GM23338 (cell line): ENCODE results near the gene CEBPE. TPM values are rescaled to one million over a fixed set of nuclear protein-coding genes. Genes with fewer than 3 reads are reported as not detected.
A peak's percentile ranks its signal among the peaks of the same experiment; 100 is the strongest.

Source experiments
- ATAC-seq: fragments of 200-7000 bp; cut with Tn5 transposase; 3 replicates; pipeline ENCODE4 v1.9.1; 2020
- DNase-seq: peaks from one replicate; pipeline ENCODE4 v3.0.0-alpha.2; 2015; ENCODE audit warnings: low spot score
- H2AFZ ChIP-seq: fragments of 200-600 bp; sonication (generic); 2 replicates; pipeline ENCODE4 v1.8.0; 2016; ENCODE audit warnings: antibody characterized with exemption, mild to moderate bottlenecking, moderate library complexity
- H3F3A ChIP-seq: fragments of 200-600 bp; sonication (generic); replicated peaks from 2 replicates; pipeline ENCODE4 v1.8.0; 2017; ENCODE audit warnings: antibody characterized with exemption, mixed run types, low read depth
- H3K27ac ChIP-seq: fragments of 200-600 bp; sonication (generic); 2 replicates; pipeline ENCODE4 v1.6.1; 2016; ENCODE audit warnings: low read depth
- H3K27me3 ChIP-seq: fragments of 200-600 bp; sonication (generic); 2 replicates; pipeline ENCODE4 v1.8.0; 2016; ENCODE audit warnings: mild to moderate bottlenecking, mixed run types, moderate library complexity; ENCODE audit not compliant: insufficient read depth
- H3K36me3 ChIP-seq: fragments of 200-600 bp; sonication (generic); 2 replicates; pipeline ENCODE4 v1.8.0; 2016; ENCODE audit warnings: mild to moderate bottlenecking; ENCODE audit not compliant: insufficient read depth
- H3K4me1 ChIP-seq: fragments of 200-600 bp; sonication (generic); 2 replicates; pipeline ENCODE4 v1.8.0; 2016; ENCODE audit warnings: mild to moderate bottlenecking, moderate library complexity; ENCODE audit not compliant: insufficient read depth
- H3K4me2 ChIP-seq: fragments of 200-600 bp; sonication (generic); 2 replicates; pipeline ENCODE4 v1.7.1; 2017; ENCODE audit warnings: mixed run types
- H3K4me3 ChIP-seq: fragments of 200-600 bp; sonication (generic); 2 replicates; pipeline ENCODE4 v1.6.1; 2016; ENCODE audit warnings: mixed run types
- H3K79me2 ChIP-seq: fragments of 200-600 bp; sonication (generic); replicated peaks from 2 replicates; pipeline ENCODE4 v1.8.0; 2017; ENCODE audit warnings: mild to moderate bottlenecking; ENCODE audit not compliant: insufficient read depth
- H3K9me2 ChIP-seq: fragments of 200-600 bp; sonication (generic); 2 replicates; pipeline ENCODE4 v1.8.0; 2017; ENCODE audit not compliant: insufficient read depth
- H4K20me1 ChIP-seq: fragments of 200-600 bp; sonication (generic); replicated peaks from 2 replicates; pipeline ENCODE4 v1.8.0; 2017; ENCODE audit warnings: mild to moderate bottlenecking; ENCODE audit not compliant: insufficient read depth
- H3K27ac Mint-ChIP-seq: 2 replicates; pipeline ENCODE4 v1.8.0; 2020; ENCODE audit warnings: inconsistent platforms, mild to moderate bottlenecking, moderate library complexity, mixed read lengths
- H3K27me3 Mint-ChIP-seq: 3 replicates; pipeline ENCODE4 v1.8.0; 2022; ENCODE audit warnings: low read depth, mild to moderate bottlenecking, moderate library complexity, mixed read lengths, inconsistent platforms; ENCODE audit not compliant: insufficient read depth, poor library complexity
- H3K36me3 Mint-ChIP-seq: 3 replicates; pipeline ENCODE4 v1.8.0; 2021; ENCODE audit warnings: low read depth, mild to moderate bottlenecking, inconsistent platforms, moderate library complexity, mixed read lengths
- H3K4me1 Mint-ChIP-seq: 3 replicates; pipeline ENCODE4 v1.8.0; 2020; ENCODE audit warnings: mild to moderate bottlenecking, inconsistent platforms, mixed read lengths
- H3K4me3 Mint-ChIP-seq: 3 replicates; pipeline ENCODE4 v1.8.0; 2021; ENCODE audit warnings: moderate library complexity, mild to moderate bottlenecking, inconsistent platforms, mixed read lengths
- H3K9me3 Mint-ChIP-seq: 3 replicates; pipeline ENCODE4 v1.8.0; 2020; ENCODE audit warnings: moderate library complexity, mild to moderate bottlenecking, inconsistent platforms, mixed read lengths
- CREB1 ChIP-seq: fragments of 250-450 bp; sonication (Bioruptor Pico); IDR thresholded peaks from 2 replicates; pipeline ENCODE4 v1.5.0; 2020; ENCODE audit warnings: low read depth, mild to moderate bottlenecking, moderate library complexity
- EZH2phosphoT487 ChIP-seq: fragments of 200-600 bp; sonication (generic); IDR thresholded peaks from one replicate; pipeline ENCODE4 v1.8.1; 2018; ENCODE audit warnings: antibody characterized with exemption; ENCODE audit not compliant: unreplicated experiment
- JUNB ChIP-seq: IDR thresholded peaks from one replicate; pipeline ENCODE4 v1.6.1; 2016; ENCODE audit warnings: antibody characterized with exemption; ENCODE audit not compliant: unreplicated experiment
- NANOG ChIP-seq: IDR thresholded peaks from 2 replicates; pipeline ENCODE4 v1.6.1; 2016; ENCODE audit warnings: antibody characterized with exemption, borderline replicate concordance
- POLR2AphosphoS5 ChIP-seq: IDR thresholded peaks from 2 replicates; pipeline ENCODE4 v1.6.1; 2016; ENCODE audit warnings: antibody characterized with exemption, low read depth
- STAT1 ChIP-seq: IDR thresholded peaks from one replicate; pipeline ENCODE4 v1.6.1; 2016; ENCODE audit warnings: antibody characterized with exemption; ENCODE audit not compliant: unreplicated experiment
- ZNF114 ChIP-seq: fragments of 250-450 bp; sonication (Bioruptor Pico); IDR thresholded peaks from 2 replicates; pipeline ENCODE4 v1.5.0; 2020; ENCODE audit warnings: mild to moderate bottlenecking, moderate library complexity
- ZNF331 ChIP-seq: fragments of 250-450 bp; sonication (Bioruptor Pico); IDR thresholded peaks from 2 replicates; pipeline ENCODE4 v1.5.0; 2020; ENCODE audit warnings: low read depth, mild to moderate bottlenecking, moderate library complexity
- polyA plus RNA-seq: library from polyadenylated mRNA; unstranded; fragments of >200 nt; fragmentation: Nextera tagmentation; extraction: Ambion mirVana; gene quantifications from 2 replicates; pipeline ENCODE4 v1.2.1, GENCODE V29; 2016
- total RNA-seq: library from RNA; depleted of rRNA; stranded (reverse); fragments of >200 nt; shearing (Covaris generic); gene quantifications from 2 replicates; pipeline ENCODE4 v1.2.3, GENCODE V29; 2014
- TF ChIP-seq, protein P1 (sequence below): fragments of 250-450 bp; sonication (Bioruptor Pico); IDR thresholded peaks from 2 replicates; pipeline ENCODE4 v1.5.0; 2020; ENCODE audit warnings: mild to moderate bottlenecking, moderate library complexity
- TF ChIP-seq, protein P2 (sequence below), 2 experiments: fragments of 200-600 bp in 1 of 2; sonication (generic) in 1 of 2; conservative IDR thresholded peaks; 2 replicates each; pipeline versions ENCODE4 v1.5.1 to v1.6.1; 2016 to 2017; ENCODE audit warnings: antibody characterized with exemption in 2 of 2, low read depth in 2 of 2, mild to moderate bottlenecking in 2 of 2, moderate library complexity in 1 of 2
- TF ChIP-seq, protein P3 (sequence below): IDR thresholded peaks from 2 replicates; pipeline ENCODE4 v1.6.1; 2016; ENCODE audit warnings: antibody characterized with exemption
- TF ChIP-seq, protein P4 (sequence below): IDR thresholded peaks from one replicate; pipeline ENCODE4 v1.6.1; 2018; ENCODE audit warnings: antibody characterized with exemption; ENCODE audit not compliant: unreplicated experiment

The CEBPE gene
- total and polyA plus RNA-seq, 2 experiments from 2014 or later, result not detected

GRCh38 chr14:23074906-23075305, 44.1 kb downstream of the CEBPE start (continued):
- TF ChIP-seq, protein P1, sequence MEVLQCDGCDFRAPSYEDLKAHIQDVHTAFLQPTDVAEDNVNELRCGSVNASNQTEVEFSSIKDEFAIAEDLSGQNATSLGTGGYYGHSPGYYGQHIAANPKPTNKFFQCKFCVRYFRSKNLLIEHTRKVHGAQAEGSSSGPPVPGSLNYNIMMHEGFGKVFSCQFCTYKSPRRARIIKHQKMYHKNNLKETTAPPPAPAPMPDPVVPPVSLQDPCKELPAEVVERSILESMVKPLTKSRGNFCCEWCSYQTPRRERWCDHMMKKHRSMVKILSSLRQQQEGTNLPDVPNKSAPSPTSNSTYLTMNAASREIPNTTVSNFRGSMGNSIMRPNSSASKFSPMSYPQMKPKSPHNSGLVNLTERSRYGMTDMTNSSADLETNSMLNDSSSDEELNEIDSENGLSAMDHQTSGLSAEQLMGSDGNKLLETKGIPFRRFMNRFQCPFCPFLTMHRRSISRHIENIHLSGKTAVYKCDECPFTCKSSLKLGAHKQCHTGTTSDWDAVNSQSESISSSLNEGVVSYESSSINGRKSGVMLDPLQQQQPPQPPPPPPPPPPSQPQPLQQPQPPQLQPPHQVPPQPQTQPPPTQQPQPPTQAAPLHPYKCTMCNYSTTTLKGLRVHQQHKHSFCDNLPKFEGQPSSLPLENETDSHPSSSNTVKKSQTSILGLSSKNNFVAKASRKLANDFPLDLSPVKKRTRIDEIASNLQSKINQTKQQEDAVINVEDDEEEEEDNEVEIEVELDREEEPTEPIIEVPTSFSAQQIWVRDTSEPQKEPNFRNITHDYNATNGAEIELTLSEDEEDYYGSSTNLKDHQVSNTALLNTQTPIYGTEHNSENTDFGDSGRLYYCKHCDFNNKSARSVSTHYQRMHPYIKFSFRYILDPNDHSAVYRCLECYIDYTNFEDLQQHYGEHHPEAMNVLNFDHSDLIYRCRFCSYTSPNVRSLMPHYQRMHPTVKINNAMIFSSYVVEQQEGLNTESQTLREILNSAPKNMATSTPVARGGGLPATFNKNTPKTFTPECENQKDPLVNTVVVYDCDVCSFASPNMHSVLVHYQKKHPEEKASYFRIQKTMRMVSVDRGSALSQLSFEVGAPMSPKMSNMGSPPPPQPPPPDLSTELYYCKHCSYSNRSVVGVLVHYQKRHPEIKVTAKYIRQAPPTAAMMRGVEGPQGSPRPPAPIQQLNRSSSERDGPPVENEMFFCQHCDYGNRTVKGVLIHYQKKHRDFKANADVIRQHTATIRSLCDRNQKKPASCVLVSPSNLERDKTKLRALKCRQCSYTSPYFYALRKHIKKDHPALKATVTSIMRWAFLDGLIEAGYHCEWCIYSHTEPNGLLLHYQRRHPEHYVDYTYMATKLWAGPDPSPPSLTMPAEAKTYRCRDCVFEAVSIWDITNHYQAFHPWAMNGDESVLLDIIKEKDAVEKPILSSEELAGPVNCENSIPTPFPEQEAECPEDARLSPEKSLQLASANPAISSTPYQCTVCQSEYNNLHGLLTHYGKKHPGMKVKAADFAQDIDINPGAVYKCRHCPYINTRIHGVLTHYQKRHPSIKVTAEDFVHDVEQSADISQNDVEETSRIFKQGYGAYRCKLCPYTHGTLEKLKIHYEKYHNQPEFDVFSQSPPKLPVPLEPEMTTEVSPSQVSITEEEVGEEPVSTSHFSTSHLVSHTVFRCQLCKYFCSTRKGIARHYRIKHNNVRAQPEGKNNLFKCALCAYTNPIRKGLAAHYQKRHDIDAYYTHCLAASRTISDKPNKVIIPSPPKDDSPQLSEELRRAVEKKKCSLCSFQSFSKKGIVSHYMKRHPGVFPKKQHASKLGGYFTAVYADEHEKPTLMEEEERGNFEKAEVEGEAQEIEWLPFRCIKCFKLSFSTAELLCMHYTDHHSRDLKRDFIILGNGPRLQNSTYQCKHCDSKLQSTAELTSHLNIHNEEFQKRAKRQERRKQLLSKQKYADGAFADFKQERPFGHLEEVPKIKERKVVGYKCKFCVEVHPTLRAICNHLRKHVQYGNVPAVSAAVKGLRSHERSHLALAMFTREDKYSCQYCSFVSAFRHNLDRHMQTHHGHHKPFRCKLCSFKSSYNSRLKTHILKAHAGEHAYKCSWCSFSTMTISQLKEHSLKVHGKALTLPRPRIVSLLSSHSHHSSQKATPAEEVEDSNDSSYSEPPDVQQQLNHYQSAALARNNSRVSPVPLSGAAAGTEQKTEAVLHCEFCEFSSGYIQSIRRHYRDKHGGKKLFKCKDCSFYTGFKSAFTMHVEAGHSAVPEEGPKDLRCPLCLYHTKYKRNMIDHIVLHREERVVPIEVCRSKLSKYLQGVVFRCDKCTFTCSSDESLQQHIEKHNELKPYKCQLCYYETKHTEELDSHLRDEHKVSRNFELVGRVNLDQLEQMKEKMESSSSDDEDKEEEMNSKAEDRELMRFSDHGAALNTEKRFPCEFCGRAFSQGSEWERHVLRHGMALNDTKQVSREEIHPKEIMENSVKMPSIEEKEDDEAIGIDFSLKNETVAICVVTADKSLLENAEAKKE (CRISPR knock-in tag), result no peak
- TF ChIP-seq NANOG (no peak), CREB1 (CRISPR knock-in tag) (no peak), POLR2AphosphoS5 (no peak), JUNB (no peak), EZH2phosphoT487 (no peak)
- TF ChIP-seq, protein P2, sequence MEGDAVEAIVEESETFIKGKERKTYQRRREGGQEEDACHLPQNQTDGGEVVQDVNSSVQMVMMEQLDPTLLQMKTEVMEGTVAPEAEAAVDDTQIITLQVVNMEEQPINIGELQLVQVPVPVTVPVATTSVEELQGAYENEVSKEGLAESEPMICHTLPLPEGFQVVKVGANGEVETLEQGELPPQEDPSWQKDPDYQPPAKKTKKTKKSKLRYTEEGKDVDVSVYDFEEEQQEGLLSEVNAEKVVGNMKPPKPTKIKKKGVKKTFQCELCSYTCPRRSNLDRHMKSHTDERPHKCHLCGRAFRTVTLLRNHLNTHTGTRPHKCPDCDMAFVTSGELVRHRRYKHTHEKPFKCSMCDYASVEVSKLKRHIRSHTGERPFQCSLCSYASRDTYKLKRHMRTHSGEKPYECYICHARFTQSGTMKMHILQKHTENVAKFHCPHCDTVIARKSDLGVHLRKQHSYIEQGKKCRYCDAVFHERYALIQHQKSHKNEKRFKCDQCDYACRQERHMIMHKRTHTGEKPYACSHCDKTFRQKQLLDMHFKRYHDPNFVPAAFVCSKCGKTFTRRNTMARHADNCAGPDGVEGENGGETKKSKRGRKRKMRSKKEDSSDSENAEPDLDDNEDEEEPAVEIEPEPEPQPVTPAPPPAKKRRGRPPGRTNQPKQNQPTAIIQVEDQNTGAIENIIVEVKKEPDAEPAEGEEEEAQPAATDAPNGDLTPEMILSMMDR (conservative IDR thresholded peaks at IDR 0.05; ENCODE audit: low read depth in 2 of 2), result no peak

DNA sequence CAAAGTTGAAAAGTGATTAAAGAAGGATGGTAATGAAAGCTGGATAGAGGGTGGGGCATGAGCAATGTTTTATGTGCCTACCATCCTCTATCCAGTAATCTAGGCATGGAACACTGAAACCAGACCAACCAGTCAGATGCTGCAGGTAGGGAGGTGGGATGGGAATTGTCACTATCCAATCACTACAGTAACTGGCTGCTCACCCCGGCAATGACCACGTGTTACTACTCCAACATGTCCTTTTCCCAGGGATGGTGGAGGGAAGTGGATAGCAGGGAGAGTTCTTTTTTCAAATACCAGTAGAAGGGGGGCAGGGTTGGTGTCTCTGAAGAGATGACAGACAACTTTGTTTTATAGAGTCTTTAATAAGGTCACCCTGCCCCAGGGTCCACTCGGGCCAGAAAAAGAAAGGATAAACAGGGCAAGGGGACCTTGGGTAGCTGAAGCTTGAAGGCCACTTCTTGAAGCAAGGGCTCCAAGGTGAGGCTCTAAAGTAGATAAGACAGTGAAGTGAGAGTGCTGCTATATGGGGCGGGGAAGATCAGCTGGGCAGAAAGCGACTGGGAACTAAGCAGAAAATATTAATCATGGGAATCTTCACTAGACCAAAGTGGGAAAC, 47.0 kb downstream of the CEBPE start:
- Mint-ChIP-seq H3K27ac (peak overlapping the region; percentile 98), H3K27me3 (peaks cover 7% of the 10 kb centered on the region), H3K36me3 (peaks cover 82% of the 10 kb centered on the region), H3K4me1 (peaks cover 42% of the 10 kb centered on the region), H3K9me3 (no peaks in the 10 kb centered on the region), H3K4me3 (peak overlapping the region; percentile 91)
- H3F3A ChIP-seq, result peaks cover 38% of the 10 kb centered on the region
- peaks cover 16% of the 10 kb centered on the region for H4K20me1 ChIP-seq
- no peaks in the 10 kb centered on the region for H3K27me3 ChIP-seq
- H3K9me2 ChIP-seq, result no peaks in the 10 kb centered on the region
- H3K36me3 ChIP-seq, result peaks cover 39% of the 10 kb centered on the region
- H3K27ac ChIP-seq, result peak overlapping the region; percentile 89
- peaks cover 63% of the 10 kb centered on the region for H3K79me2 ChIP-seq
- peaks cover 32% of the 10 kb centered on the region for H3K4me1 ChIP-seq
- H3K4me2 ChIP-seq, result peak overlapping the region; percentile 85
- DNase-seq (peak; percentile 62), ATAC-seq (peak; percentile 43)
- no peak overlapping the region for H2AFZ ChIP-seq
- peak overlapping the region; percentile 83 for H3K4me3 ChIP-seq
- TF ChIP-seq STAT1, result no peak
- TF ChIP-seq, protein P3, sequence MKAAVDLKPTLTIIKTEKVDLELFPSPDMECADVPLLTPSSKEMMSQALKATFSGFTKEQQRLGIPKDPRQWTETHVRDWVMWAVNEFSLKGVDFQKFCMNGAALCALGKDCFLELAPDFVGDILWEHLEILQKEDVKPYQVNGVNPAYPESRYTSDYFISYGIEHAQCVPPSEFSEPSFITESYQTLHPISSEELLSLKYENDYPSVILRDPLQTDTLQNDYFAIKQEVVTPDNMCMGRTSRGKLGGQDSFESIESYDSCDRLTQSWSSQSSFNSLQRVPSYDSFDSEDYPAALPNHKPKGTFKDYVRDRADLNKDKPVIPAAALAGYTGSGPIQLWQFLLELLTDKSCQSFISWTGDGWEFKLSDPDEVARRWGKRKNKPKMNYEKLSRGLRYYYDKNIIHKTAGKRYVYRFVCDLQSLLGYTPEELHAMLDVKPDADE, result no peak
- TF ChIP-seq, protein P4, sequence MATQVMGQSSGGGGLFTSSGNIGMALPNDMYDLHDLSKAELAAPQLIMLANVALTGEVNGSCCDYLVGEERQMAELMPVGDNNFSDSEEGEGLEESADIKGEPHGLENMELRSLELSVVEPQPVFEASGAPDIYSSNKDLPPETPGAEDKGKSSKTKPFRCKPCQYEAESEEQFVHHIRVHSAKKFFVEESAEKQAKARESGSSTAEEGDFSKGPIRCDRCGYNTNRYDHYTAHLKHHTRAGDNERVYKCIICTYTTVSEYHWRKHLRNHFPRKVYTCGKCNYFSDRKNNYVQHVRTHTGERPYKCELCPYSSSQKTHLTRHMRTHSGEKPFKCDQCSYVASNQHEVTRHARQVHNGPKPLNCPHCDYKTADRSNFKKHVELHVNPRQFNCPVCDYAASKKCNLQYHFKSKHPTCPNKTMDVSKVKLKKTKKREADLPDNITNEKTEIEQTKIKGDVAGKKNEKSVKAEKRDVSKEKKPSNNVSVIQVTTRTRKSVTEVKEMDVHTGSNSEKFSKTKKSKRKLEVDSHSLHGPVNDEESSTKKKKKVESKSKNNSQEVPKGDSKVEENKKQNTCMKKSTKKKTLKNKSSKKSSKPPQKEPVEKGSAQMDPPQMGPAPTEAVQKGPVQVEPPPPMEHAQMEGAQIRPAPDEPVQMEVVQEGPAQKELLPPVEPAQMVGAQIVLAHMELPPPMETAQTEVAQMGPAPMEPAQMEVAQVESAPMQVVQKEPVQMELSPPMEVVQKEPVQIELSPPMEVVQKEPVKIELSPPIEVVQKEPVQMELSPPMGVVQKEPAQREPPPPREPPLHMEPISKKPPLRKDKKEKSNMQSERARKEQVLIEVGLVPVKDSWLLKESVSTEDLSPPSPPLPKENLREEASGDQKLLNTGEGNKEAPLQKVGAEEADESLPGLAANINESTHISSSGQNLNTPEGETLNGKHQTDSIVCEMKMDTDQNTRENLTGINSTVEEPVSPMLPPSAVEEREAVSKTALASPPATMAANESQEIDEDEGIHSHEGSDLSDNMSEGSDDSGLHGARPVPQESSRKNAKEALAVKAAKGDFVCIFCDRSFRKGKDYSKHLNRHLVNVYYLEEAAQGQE, result no peak
- TF ChIP-seq NANOG, result no peak
- TF ChIP-seq POLR2AphosphoS5, result no peak
- no peak for TF ChIP-seq ZNF331
- TF ChIP-seq JUNB, result no peak
- no peak for TF ChIP-seq ZNF114 (CRISPR knock-in tag)
